OCI-LY1 (cell line): ENCODE measurements around the gene COL25A1.

Experiments used
- EZH2 ChIP-seq: fragments of 200-600 bp; sonication (generic), shearing (Covaris generic); IDR thresholded peaks from 2 replicates; pipeline ENCODE4 v1.8.0; 2017; ENCODE audit warnings: borderline replicate concordance, mixed run types, mild to moderate bottlenecking, antibody characterized with exemption, low read length, moderate library complexity, mixed read lengths
- TF ChIP-seq, protein P1 (sequence below): fragments of 200-600 bp; sonication (generic), shearing (Covaris generic); IDR thresholded peaks from 2 replicates; pipeline ENCODE4 v1.5.1; 2017; ENCODE audit warnings: mild to moderate bottlenecking, antibody characterized with exemption, low read length, moderate library complexity, mixed read lengths

DNA sequence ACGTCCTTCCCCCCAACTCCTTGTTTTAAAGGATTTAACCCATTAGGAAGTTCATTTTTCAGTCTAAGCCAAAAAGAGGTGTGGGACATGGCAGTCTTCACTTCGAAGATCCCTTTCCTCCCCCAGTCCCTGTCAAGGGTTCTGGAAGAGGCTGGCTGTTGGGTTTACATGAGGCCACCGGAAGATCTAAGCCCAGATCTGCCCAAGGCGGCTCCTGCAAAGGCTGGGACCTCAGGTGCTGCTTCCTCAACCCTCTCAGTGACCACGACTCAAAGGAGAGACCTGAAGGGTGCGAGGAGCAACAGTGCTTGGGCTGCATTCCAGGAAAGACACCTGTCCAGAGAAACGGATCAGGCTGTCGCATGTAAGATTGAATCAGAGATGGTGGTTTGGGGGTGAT, 516.1 kb downstream of the COL25A1 start:
- TF ChIP-seq EZH2 = no peak
- TF ChIP-seq, protein P1, sequence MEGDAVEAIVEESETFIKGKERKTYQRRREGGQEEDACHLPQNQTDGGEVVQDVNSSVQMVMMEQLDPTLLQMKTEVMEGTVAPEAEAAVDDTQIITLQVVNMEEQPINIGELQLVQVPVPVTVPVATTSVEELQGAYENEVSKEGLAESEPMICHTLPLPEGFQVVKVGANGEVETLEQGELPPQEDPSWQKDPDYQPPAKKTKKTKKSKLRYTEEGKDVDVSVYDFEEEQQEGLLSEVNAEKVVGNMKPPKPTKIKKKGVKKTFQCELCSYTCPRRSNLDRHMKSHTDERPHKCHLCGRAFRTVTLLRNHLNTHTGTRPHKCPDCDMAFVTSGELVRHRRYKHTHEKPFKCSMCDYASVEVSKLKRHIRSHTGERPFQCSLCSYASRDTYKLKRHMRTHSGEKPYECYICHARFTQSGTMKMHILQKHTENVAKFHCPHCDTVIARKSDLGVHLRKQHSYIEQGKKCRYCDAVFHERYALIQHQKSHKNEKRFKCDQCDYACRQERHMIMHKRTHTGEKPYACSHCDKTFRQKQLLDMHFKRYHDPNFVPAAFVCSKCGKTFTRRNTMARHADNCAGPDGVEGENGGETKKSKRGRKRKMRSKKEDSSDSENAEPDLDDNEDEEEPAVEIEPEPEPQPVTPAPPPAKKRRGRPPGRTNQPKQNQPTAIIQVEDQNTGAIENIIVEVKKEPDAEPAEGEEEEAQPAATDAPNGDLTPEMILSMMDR = no peak
